IPS-18c (cell line): ENCODE measurements around the gene LUC7L.

Experiments
- H3K4me3 ChIP-seq: 2 replicates; pipeline ENCODE4 v1.7.0; 2013; ENCODE audit warnings: low read depth, mild to moderate bottlenecking, low read length, moderate library complexity; ENCODE audit not compliant: insufficient read depth
- H3K9me3 ChIP-seq: one replicate; pipeline ENCODE4 v1.6.1; 2013; ENCODE audit warnings: mild to moderate bottlenecking, low read length, moderate library complexity; ENCODE audit not compliant: control insufficient read depth, insufficient read depth

LUC7L gene

GRCh38 chr16:143456-143855 is 85.8 kb downstream of the LUC7L start:
- Histone ChIP-seq H3K4me3 (no peak overlapping the region), H3K9me3 (no peaks in the 10 kb centered on the region)

GRCh38 chr16:143047-143446 is 86.2 kb downstream of the LUC7L start:
- Histone ChIP-seq H3K4me3 (no peak overlapping the region), H3K9me3 (no peaks in the 10 kb centered on the region)

GRCh38 chr16:142405-142967 is 86.8 kb downstream of the LUC7L start:
- Histone ChIP-seq H3K9me3 (no peaks in the 10 kb centered on the region), H3K4me3 (no peak overlapping the region)

GRCh38 chr16:140175-140857 is 88.9 kb downstream of the LUC7L start:
- no peak overlapping the region for H3K4me3 ChIP-seq
- no peaks in the 10 kb centered on the region for H3K9me3 ChIP-seq
